NCI-H2107 treated with DMSO at 0.1 percent for 48 hours (cell line): ENCODE results near the gene P2RY13.
A peak's percentile ranks its signal among the peaks of the same experiment; 100 is the strongest.

Experiments used
- DNase-seq: peaks from one replicate; lab custom pipeline; 2025; ENCODE audit not compliant: unreplicated experiment; lab: John Stamatoyannopoulos, UW

P2RY13 gene

GRCh38 chr3:151297429-151297828 is 31.9 kb downstream of the P2RY13 start:
- DNase-seq, result no peak

GRCh38 chr3:151296226-151296625 is 33.1 kb downstream of the P2RY13 start:
- DNase-seq, result no peak

GRCh38 chr3:151293127-151293526 is 36.2 kb downstream of the P2RY13 start:
- DNase-seq, result no peak

GRCh38 chr3:151290673-151291072 is 38.7 kb downstream of the P2RY13 start:
- DNase-seq, result no peak

GRCh38 chr3:151289445-151289844 is 39.9 kb downstream of the P2RY13 start:
- DNase-seq, result no peak

- no peak for DNase-seq
Observed at GRCh38 chr3:151285940-151286339, 43.4 kb downstream of the P2RY13 start.

- no peak for DNase-seq
Observed at GRCh38 chr3:151283907-151284461, 45.4 kb downstream of the P2RY13 start.

GRCh38 chr3:151283387-151283786 is 46.0 kb downstream of the P2RY13 start:
- no peak for DNase-seq

- DNase-seq, result peak; percentile 88
Observed at GRCh38 chr3:151282921-151283320, 46.4 kb downstream of the P2RY13 start.

GRCh38 chr3:151281671-151282324 is 47.6 kb downstream of the P2RY13 start:
- no peak for DNase-seq

- DNase-seq, result no peak
Observed at GRCh38 chr3:151278230-151278629, 51.1 kb downstream of the P2RY13 start, which contains the start of gene P2RY14. Gene P2RY14 (minus strand): TSS chr3:151278542. CDS start chr3:151214316, 64,226 bp downstream.

GRCh38 chr3:151276687-151277042 is 52.7 kb downstream of the P2RY13 start:
- no peak for DNase-seq
